ENCODE data around the gene RASGRP4. TPM values are rescaled to one million over a fixed set of nuclear protein-coding genes. Genes with fewer than 3 reads are reported as not detected.
"Not testable (repeated sequence)": the region's sequence is repeated elsewhere in the genome, so short reads cannot be mapped to it uniquely, and the experiment has no call there.

RASGRP4 gene, protein sequence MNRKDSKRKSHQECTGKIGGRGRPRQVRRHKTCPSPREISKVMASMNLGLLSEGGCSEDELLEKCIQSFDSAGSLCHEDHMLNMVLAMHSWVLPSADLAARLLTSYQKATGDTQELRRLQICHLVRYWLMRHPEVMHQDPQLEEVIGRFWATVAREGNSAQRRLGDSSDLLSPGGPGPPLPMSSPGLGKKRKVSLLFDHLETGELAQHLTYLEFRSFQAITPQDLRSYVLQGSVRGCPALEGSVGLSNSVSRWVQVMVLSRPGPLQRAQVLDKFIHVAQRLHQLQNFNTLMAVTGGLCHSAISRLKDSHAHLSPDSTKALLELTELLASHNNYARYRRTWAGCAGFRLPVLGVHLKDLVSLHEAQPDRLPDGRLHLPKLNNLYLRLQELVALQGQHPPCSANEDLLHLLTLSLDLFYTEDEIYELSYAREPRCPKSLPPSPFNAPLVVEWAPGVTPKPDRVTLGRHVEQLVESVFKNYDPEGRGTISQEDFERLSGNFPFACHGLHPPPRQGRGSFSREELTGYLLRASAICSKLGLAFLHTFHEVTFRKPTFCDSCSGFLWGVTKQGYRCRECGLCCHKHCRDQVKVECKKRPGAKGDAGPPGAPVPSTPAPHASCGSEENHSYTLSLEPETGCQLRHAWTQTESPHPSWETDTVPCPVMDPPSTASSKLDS
- under 1 TPM; 0.60 to 0.90 (median 0.81) TPM for polyA plus RNA-seq (ENCODE audit: insufficient read length in 3 of 3)

DNA sequence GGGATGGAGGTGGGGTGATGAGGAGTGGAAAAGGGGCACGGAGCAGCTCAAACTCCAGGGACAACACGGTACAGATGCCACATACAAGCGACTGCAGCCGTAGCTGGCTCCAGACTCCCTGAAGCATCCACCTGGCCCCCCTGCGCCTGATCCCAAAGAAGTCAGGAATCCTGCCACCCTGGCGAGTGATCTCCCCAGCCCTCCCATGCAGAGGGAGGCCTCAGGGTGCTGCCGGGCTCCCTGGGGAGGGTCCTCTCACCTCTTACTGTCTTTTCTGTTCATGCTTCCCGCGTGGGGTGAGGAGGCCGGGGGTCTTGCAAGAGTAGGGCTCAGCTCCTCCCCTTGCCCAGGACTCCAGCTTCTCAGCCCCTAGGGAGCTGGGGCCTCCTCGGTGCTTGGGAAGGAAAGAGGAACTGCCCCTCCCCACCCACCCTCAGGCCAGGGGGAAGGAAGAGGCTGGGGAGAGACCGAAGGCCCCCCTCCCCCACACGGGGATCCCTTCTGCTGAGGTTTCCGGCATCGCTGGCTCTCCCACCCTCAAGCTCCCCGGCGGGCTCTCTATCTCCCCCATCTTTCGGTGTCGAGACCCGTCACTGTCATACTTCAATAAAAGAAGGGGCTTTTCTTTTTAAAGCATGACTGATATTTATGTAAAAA lies at the start of gene RASGRP4:
RASGRP4 (minus strand) TSS at position 410 of the 657 bp plus-strand sequence; CDS start at position 282, 128 bp downstream.
- no peak for DNase-seq (ENCODE audit: low read depth in 3 of 3, low spot score in 2 of 3)

DNA sequence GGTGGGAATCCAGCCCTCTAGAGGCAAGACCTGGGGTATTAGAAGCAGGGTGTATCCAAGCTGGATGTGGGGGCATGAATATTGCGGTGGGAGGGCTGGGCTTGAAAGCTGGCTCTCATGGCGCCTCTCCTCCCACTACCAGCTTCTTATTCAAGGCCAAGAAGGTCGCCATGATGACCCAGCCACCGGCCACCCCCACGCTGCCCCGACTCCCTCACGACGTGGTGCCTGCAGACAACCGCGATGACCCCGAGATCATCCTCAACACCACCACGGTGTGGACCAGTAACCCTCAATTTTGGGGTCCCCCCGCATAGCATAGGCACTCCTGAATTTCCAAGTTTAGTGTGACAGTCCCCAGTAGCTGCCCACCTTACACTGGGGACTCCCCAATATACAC lies 49.2 kb upstream of the RASGRP4 start:
- no peak for DNase-seq (ENCODE audit: low read depth in 3 of 3, low spot score in 2 of 3)

DNA sequence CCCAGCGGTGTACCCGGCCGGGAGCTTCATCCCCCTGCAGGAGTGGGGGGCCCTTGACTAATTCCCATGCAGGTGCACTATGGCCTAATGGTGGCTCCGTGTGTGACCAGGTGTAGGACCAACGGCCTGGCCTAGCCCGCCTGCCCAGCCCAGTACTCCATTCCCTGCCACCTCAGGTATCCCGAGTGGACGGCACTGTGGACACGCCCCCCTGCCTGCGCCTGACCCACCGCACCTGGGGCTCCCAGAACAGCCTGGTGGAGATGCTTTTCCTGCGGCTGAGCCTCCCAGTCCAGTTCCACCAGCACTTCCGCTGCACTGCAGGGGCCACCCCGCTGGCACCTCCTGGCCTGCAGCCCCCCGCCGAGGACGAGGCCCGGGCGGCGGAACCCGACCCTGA lies 47.2 kb upstream of the RASGRP4 start:
- DNase-seq (ENCODE audit: low read depth in 3 of 3, low spot score in 2 of 3) = no peak

- not testable (repeated sequence) for DNase-seq (ENCODE audit: low read depth in 3 of 3, low spot score in 2 of 3)
Measured at GRCh38 chr19:38472725-38473124, 46.7 kb upstream of the RASGRP4 start.

DNA sequence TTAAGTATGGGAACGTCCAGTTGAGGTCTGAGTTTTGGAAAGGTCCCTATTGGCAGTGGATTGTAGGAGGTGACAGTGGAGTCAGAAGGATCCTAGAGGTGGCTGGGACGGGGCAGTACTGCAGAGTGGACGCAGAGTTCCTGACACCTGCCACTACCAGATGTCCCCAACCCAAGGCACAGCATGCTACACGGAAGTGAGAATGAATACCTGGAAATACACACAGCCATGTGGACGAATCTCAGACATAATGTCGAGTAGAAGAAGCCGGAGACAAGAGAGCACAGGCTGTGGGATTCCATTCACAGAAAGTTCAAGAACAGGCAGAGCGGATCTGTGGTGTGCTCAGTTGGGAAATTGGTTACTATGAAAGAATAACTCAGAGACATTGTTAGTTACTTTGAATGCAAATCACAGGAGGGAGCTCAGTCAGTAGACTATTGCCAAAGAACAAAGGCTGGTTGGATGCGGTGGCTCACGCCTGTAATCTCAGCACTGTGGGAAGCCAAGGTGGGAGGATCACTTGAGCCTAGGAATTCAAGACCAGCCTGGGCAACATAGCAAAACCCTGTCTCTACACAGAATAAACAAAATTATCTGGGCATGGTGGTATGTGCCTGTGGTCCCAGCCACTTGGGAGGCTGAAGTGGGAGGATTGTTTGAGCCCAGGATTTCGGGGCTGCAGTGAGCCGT lies 44.9 kb upstream of the RASGRP4 start:
- no peak for DNase-seq (ENCODE audit: low read depth in 3 of 3, low spot score in 2 of 3)

DNA sequence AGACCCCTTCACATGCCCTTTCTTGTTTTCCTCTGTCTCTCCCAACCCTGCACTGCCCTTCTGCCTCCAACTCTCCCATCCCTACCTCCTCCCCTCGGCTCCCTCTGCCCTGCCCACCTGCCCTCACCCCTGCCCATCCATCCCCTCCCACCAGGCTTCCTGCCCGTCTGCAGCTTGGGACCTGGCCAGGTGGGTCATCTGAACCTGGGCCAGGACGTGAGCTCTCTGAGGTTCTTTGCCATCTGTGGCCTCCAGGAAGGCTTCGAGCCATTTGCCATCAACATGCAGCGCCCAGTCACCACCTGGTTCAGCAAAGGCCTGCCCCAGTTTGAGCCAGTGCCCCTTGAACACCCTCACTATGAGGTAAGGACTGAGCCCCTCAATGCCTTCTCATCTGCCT lies 43.1 kb upstream of the RASGRP4 start:
- DNase-seq (ENCODE audit: low read depth in 3 of 3, low spot score in 2 of 3) = no peak

GRCh38 chr19:38467541-38468525 lies 41.8 kb upstream of the RASGRP4 start:
- DNase-seq (ENCODE audit: low read depth in 3 of 3, low spot score in 2 of 3) = no peak

DNA sequence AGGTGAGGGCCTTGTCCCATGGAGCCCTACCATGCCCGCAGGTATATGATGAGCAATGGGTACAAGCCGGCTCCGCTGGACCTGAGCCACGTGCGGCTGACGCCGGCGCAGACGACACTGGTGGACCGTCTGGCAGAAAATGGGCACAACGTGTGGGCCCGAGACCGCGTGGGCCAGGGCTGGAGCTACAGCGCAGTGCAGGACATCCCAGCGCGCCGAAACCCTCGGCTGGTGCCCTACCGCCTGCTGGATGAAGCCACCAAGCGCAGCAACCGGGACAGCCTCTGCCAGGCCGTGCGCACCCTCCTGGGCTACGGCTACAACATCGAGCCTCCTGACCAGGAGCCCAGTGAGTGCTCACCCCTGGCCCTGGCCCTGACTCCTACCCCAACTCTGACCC lies 40.0 kb upstream of the RASGRP4 start:
- no peak for DNase-seq (ENCODE audit: low read depth in 3 of 3, low spot score in 2 of 3)

GRCh38 chr19:38464421-38465082 lies 38.5 kb upstream of the RASGRP4 start:
- no peak for DNase-seq (ENCODE audit: low read depth in 3 of 3, low spot score in 2 of 3)

DNA sequence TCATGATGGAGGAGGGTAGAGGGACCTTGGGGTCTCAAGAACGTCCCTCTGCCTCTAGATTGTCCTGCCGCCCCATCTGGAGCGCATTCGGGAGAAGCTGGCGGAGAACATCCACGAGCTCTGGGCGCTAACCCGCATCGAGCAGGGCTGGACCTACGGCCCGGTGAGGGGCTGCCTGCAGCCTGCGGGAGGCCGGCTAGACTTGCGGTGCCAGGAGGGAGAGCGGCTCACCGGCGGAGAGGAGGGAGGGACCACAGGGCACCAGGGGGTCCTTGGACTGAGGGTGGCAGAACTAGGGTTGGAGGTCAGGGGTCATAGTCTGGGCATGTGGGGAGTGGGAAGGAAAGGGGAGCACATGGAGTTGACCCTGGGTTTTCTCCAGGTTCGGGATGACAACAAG lies 37.3 kb upstream of the RASGRP4 start:
- DNase-seq (ENCODE audit: low read depth in 3 of 3, low spot score in 2 of 3) = no peak

GRCh38 chr19:38458991-38459390 lies 33.0 kb upstream of the RASGRP4 start:
- DNase-seq (ENCODE audit: low read depth in 3 of 3, low spot score in 2 of 3) = no peak

DNA sequence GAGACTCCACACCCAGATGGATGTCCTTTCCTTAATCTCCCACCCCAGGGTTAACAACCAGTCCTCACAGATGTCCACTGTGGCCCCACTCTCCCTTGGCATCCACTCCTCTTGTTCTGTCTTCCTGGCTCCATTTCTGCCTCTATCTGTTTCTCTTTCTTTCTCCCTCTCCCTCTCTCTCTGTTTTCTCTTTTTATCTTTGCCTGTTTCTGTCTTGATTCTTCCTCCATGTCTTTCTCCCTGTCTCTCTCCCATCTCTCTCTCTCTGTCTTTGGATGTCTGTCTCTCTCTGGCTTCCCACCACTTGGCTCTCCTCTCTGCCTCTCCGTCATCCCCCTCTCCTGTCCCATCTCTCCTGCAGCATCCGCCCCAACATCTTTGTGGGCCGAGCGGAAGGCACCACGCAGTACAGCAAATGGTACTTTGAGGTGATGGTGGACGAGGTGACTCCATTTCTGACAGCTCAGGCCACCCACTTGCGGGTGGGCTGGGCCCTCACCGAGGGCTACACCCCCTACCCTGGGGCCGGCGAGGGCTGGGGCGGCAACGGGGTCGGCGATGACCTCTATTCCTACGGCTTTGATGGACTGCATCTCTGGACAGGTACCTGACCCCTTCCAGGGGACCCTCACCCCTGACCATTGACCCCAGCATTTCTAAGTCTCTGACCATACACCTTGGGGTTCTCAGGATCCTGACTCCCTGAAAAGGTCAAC lies 31.8 kb upstream of the RASGRP4 start:
- DNase-seq (ENCODE audit: low read depth in 3 of 3, low spot score in 2 of 3) = no peak

DNA sequence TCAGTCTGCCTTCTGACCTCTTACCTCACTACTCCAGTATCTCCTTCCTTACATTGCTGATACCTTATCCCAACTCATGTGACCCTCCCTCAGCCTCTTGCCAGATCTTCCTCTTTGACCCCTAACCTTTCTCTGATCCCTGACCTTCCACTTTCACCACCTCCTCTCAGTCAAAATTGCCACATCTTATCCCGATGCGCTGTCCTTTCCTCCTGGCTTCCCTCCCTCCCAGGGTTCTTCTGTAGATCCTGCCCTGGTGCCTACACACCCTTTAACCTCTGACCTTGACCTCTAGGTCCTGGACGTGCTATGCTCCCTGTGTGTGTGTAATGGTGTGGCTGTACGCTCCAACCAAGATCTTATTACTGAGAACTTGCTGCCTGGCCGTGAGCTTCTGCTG lies 31.2 kb upstream of the RASGRP4 start:
- DNase-seq (ENCODE audit: low read depth in 3 of 3, low spot score in 2 of 3) = no peak

GRCh38 chr19:38455031-38455430 lies 29.0 kb upstream of the RASGRP4 start:
- DNase-seq (ENCODE audit: low read depth in 3 of 3, low spot score in 2 of 3) = peak in 2 of 3 donors; percentile 42 to 51

GRCh38 chr19:38453596-38453995 lies 27.6 kb upstream of the RASGRP4 start:
- DNase-seq (ENCODE audit: low read depth in 3 of 3, low spot score in 2 of 3) = no peak

- no peak for DNase-seq (ENCODE audit: low read depth in 3 of 3, low spot score in 2 of 3)
Measured at GRCh38 chr19:38452430-38453366, 26.7 kb upstream of the RASGRP4 start.

GRCh38 chr19:38451629-38452028 lies 25.6 kb upstream of the RASGRP4 start:
- DNase-seq (ENCODE audit: low read depth in 3 of 3, low spot score in 2 of 3) = no peak
